NCI-H2029 treated with DMSO at 0.1 percent for 48 hours (cell line): ENCODE data around the gene HOXC13.

Experiments used
- DNase-seq: peaks from one replicate; lab custom pipeline; 2025; lab: John Stamatoyannopoulos, UW

The HOXC13 gene

GRCh38 chr12:53995378-53996239 is 57.0 kb downstream of the HOXC13 start:
- no peak for DNase-seq
